HEK293 (cell line): ENCODE data around the gene SPTY2D1.

Experiments used
- CTCF ChIA-PET: fragments of 350-600 bp; formaldehyde crosslinking; extraction: SDS; loops from one replicate; lab custom pipeline; 2021; ENCODE audit warnings: antibody characterized with exemption; lab: Yijun Ruan, JAX
- POLR2A ChIA-PET: fragments of 300-600 bp; formaldehyde crosslinking; extraction: SDS; loops from one replicate; lab custom pipeline; 2020; ENCODE audit warnings: antibody characterized with exemption, inconsistent platforms; lab: Yijun Ruan, JAX
- H3K27ac ChIP-seq: fragments of 200-500 bp; sonication (Bioruptor generic); 2 replicates; pipeline ENCODE4 v1.5.1; 2014; ENCODE audit warnings: low read depth, low read length, control low read depth, inconsistent platforms; ENCODE audit errors: extremely low read depth
- H3K36me3 ChIP-seq, 2 experiments: fragments of 200-500 bp in 1 of 2; sonication (Bioruptor generic) in 1 of 2; 1 replicate in 1 of 2; 2 replicates in 1 of 2; pipeline ENCODE4 v1.5.1; 2014 to 2017; ENCODE audit warnings: inconsistent platforms in 2 of 2, low read length in 2 of 2; ENCODE audit not compliant: control insufficient read depth in 2 of 2, insufficient read depth in 1 of 2
- H3K4me1 ChIP-seq: fragments of 200-500 bp; sonication (Bioruptor generic); 2 replicates; pipeline ENCODE4 v1.5.1; 2014; ENCODE audit warnings: mild to moderate bottlenecking, low read length, inconsistent platforms; ENCODE audit not compliant: control insufficient read depth, insufficient read depth
- H3K4me3 ChIP-seq: 2 replicates; pipeline ENCODE4 v1.5.1; 2011; ENCODE audit warnings: low read depth, mild to moderate bottlenecking, control low read depth, low read length, moderate library complexity
- H3K9me3 ChIP-seq: fragments of 200-500 bp; sonication (Bioruptor generic); 2 replicates; pipeline ENCODE4 v1.5.1; 2014; ENCODE audit warnings: low read depth, low read length, inconsistent platforms; ENCODE audit not compliant: control insufficient read depth, insufficient read depth
- EGR2 ChIP-seq: fragments of 450-650 bp; formaldehyde crosslinking; IDR thresholded peaks from 2 replicates; pipeline ENCODE4 v1.5.1; 2016; ENCODE audit warnings: low read depth, missing biosample characterization, missing genetic modification characterization
- FEZF1 ChIP-seq: fragments of 450-650 bp; formaldehyde crosslinking; IDR thresholded peaks from 2 replicates; pipeline ENCODE4 v1.5.1; 2016; ENCODE audit warnings: missing biosample characterization, missing genetic modification characterization
- KLF10 ChIP-seq: fragments of 450-650 bp; IDR thresholded peaks from 2 replicates; pipeline ENCODE4 v1.5.1; 2018; ENCODE audit warnings: missing biosample characterization, mild to moderate bottlenecking, missing genetic modification characterization
- KLF8 ChIP-seq: fragments of 450-650 bp; formaldehyde crosslinking; IDR thresholded peaks from 2 replicates; pipeline ENCODE4 v1.5.1; 2016; ENCODE audit warnings: missing biosample characterization, missing genetic modification characterization
- SP7 ChIP-seq: fragments of 450-650 bp; formaldehyde crosslinking; IDR thresholded peaks from 2 replicates; pipeline ENCODE4 v1.5.1; 2016; ENCODE audit warnings: missing biosample characterization, missing genetic modification characterization
- YY1 ChIP-seq: fragments of 450-650 bp; formaldehyde crosslinking; IDR thresholded peaks from 2 replicates; pipeline ENCODE4 v1.5.1; 2018; ENCODE audit warnings: missing biosample characterization, missing genetic modification characterization
- ZBTB6 ChIP-seq: fragments of 450-650 bp; formaldehyde crosslinking; IDR thresholded peaks from 2 replicates; pipeline ENCODE4 v1.5.1; 2017; ENCODE audit warnings: missing biosample characterization, missing genetic modification characterization
- ZNF133 ChIP-seq: fragments of 450-650 bp; formaldehyde crosslinking; IDR thresholded peaks from 2 replicates; pipeline ENCODE4 v1.5.1; 2016; ENCODE audit warnings: missing biosample characterization, missing genetic modification characterization
- ZNF140 ChIP-seq: fragments of 450-650 bp; formaldehyde crosslinking; IDR thresholded peaks from 2 replicates; pipeline ENCODE4 v1.5.1; 2016; ENCODE audit warnings: missing biosample characterization, missing genetic modification characterization
- ZNF394 ChIP-seq: fragments of 450-650 bp; formaldehyde crosslinking; IDR thresholded peaks from 2 replicates; pipeline ENCODE4 v1.5.1; 2016; ENCODE audit warnings: missing biosample characterization, missing genetic modification characterization, mild to moderate bottlenecking, moderate library complexity, borderline replicate concordance
- ZNF473 ChIP-seq: fragments of 450-650 bp; formaldehyde crosslinking; IDR thresholded peaks from 2 replicates; pipeline ENCODE4 v1.5.1; 2017; ENCODE audit warnings: missing biosample characterization, missing genetic modification characterization
- ZNF555 ChIP-seq: fragments of 450-650 bp; formaldehyde crosslinking; conservative IDR thresholded peaks from 2 replicates; pipeline ENCODE4 v1.5.1; 2017; ENCODE audit warnings: missing biosample characterization, mild to moderate bottlenecking, missing genetic modification characterization, inconsistent platforms
- ZNF558 ChIP-seq: fragments of 450-650 bp; formaldehyde crosslinking; IDR thresholded peaks from 2 replicates; pipeline ENCODE4 v1.5.1; 2016; ENCODE audit warnings: missing biosample characterization, missing genetic modification characterization
- ZNF621 ChIP-seq: fragments of 450-650 bp; formaldehyde crosslinking; IDR thresholded peaks from 2 replicates; pipeline ENCODE4 v1.5.1; 2017; ENCODE audit warnings: missing biosample characterization, missing genetic modification characterization
- ZSCAN18 ChIP-seq: fragments of 450-650 bp; formaldehyde crosslinking; IDR thresholded peaks from 2 replicates; pipeline ENCODE4 v1.5.1; 2016; ENCODE audit warnings: missing biosample characterization, missing genetic modification characterization
- ZSCAN23 ChIP-seq: fragments of 450-650 bp; formaldehyde crosslinking; IDR thresholded peaks from 2 replicates; pipeline ENCODE4 v1.5.1; 2016; ENCODE audit warnings: missing biosample characterization, missing genetic modification characterization
- TF ChIP-seq, protein P1 (sequence below): fragments of 450-650 bp; formaldehyde crosslinking; IDR thresholded peaks from 2 replicates; pipeline ENCODE4 v1.5.1; 2016; ENCODE audit warnings: missing biosample characterization, missing genetic modification characterization
- TF ChIP-seq, protein P2 (sequence below): fragments of 450-650 bp; formaldehyde crosslinking; IDR thresholded peaks from 2 replicates; pipeline ENCODE4 v1.5.1; 2016; ENCODE audit warnings: missing biosample characterization, missing genetic modification characterization
- TF ChIP-seq, protein P3 (sequence below): fragments of 450-650 bp; formaldehyde crosslinking; IDR thresholded peaks from 2 replicates; pipeline ENCODE4 v1.5.1; 2016; ENCODE audit warnings: missing biosample characterization, missing genetic modification characterization

Gene SPTY2D1

DNA sequence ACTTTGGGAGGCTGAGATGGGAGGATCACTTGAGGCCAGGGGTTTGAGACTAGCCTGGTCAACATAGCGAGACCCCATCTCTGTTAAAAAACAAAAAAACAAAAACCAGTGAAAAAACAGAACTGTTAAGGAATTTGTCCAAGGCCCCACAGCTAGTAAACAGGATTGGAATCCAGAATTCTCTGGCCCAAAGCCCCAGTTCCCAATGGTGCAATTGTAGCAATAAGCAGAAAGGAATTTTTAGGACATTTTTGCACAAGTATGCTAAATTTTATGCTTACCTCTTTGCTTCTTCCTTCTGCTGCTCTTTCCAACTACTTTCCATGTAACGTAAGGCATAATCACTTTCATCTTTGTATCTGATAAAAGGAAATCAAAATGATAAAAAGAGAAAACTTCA lies 22.9 kb downstream of the SPTY2D1 start:
- POLR2A ChIA-PET: no interaction called here
- TF ChIP-seq ZNF133 (tag by site-specific recombination): no peak
- no peak for TF ChIP-seq ZSCAN23 (tag by site-specific recombination)
- TF ChIP-seq, protein P1, sequence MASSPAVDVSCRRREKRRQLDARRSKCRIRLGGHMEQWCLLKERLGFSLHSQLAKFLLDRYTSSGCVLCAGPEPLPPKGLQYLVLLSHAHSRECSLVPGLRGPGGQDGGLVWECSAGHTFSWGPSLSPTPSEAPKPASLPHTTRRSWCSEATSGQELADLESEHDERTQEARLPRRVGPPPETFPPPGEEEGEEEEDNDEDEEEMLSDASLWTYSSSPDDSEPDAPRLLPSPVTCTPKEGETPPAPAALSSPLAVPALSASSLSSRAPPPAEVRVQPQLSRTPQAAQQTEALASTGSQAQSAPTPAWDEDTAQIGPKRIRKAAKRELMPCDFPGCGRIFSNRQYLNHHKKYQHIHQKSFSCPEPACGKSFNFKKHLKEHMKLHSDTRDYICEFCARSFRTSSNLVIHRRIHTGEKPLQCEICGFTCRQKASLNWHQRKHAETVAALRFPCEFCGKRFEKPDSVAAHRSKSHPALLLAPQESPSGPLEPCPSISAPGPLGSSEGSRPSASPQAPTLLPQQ (tag by site-specific recombination): no peak
- TF ChIP-seq, protein P2, sequence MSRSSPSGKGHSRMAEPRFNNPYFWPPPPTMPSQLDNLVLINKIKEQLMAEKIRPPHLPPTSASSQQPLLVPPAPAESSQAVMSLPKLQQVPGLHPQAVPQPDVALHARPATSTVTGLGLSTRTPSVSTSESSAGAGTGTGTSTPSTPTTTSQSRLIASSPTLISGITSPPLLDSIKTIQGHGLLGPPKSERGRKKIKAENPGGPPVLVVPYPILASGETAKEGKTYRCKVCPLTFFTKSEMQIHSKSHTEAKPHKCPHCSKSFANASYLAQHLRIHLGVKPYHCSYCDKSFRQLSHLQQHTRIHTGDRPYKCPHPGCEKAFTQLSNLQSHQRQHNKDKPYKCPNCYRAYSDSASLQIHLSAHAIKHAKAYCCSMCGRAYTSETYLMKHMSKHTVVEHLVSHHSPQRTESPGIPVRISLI (tag by site-specific recombination): no peak
- TF ChIP-seq, protein P3, sequence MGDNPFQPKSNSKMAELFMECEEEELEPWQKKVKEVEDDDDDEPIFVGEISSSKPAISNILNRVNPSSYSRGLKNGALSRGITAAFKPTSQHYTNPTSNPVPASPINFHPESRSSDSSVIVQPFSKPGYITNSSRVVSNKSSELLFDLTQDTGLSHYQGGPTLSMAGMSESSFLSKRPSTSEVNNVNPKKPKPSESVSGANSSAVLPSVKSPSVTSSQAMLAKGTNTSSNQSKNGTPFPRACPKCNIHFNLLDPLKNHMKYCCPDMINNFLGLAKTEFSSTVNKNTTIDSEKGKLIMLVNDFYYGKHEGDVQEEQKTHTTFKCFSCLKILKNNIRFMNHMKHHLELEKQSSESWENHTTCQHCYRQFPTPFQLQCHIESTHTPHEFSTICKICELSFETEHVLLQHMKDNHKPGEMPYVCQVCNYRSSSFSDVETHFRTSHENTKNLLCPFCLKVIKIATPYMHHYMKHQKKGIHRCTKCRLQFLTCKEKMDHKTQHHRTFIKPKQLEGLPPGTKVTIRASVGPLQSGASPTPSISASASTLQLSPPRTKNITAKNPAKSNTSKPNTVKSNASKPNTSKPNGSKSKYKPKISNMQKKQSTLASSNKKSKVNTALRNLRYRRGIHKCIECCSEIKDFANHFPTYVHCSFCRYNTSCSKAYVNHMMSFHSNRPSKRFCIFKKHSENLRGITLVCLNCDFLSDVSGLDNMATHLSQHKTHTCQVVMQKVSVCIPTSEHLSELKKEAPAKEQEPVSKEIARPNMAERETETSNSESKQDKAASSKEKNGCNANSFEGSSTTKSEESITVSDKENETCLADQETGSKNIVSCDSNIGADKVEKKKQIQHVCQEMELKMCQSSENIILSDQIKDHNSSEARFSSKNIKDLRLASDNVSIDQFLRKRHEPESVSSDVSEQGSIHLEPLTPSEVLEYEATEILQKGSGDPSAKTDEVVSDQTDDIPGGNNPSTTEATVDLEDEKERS (tag by site-specific recombination): no peak
- TF ChIP-seq ZNF394 (tag by site-specific recombination): no peak
- no peak for TF ChIP-seq KLF10
- TF ChIP-seq, all 188 proteins: peak for 0
- Histone ChIP-seq H3K4me1 (no peaks in the 10 kb centered on the region), H3K4me3 (no peak overlapping the region), H3K27ac (no peak overlapping the region), H3K36me3 (peaks cover 0 to 82% of the 10 kb centered on the region in 2 experiments; a peak in 1 of 3 replicates), H3K9me3 (no peaks in the 10 kb centered on the region)
- CTCF ChIA-PET: no interaction called here

- Histone ChIP-seq H3K36me3 (peaks cover 0 to 61% of the 10 kb centered on the region in 2 experiments; a peak in 2 of 3 replicates), H3K9me3 (no peaks in the 10 kb centered on the region), H3K4me3 (no peak overlapping the region), H3K27ac (no peak overlapping the region), H3K4me1 (no peaks in the 10 kb centered on the region)
- TF ChIP-seq ZNF555 (tag by site-specific recombination) (no peak), ZNF473 (tag by site-specific recombination) (no peak), SP7 (tag by site-specific recombination) (no peak), ZNF621 (tag by site-specific recombination) (no peak), EGR2 (tag by site-specific recombination) (no peak), KLF8 (tag by site-specific recombination) (no peak), ZNF140 (tag by site-specific recombination) (no peak), YY1 (no peak), ZBTB6 (tag by site-specific recombination) (no peak), ZNF558 (tag by site-specific recombination) (no peak), ZSCAN18 (tag by site-specific recombination) (no peak), FEZF1 (tag by site-specific recombination) (no peak)
- CTCF ChIA-PET: no interaction called here
- POLR2A ChIA-PET: no interaction called here
Observed at GRCh38 chr11:18608376-18608775, 25.8 kb downstream of the SPTY2D1 start.
